ENCODE data around the gene COL19A1. TPM values are rescaled to one million over a fixed set of nuclear protein-coding genes. Genes with fewer than 3 reads are reported as not detected.

The COL19A1 gene
- polyA plus RNA-seq, 4 donors = 0.09 to 5.2 TPM; not detected in 2

GRCh38 chr6:70196531-70196930 lies 330.2 kb downstream of the COL19A1 start:
- DNase-seq (no peak), FAIRE-seq (no peak)
- no peaks in the 10 kb centered on the region for H3K9me3 ChIP-seq (ENCODE audit: control insufficient read depth in 2 of 2, insufficient read depth in 1 of 2, low read depth in 1 of 2, low read length in 1 of 2)
- no peaks in the 10 kb centered on the region for H3K36me3 ChIP-seq (ENCODE audit: control insufficient read depth in 3 of 3, insufficient read depth in 2 of 3, low read depth in 1 of 3, low read length in 3 of 3)
- WGBS, 3 donors = 65 to 93% (median 79%) methylated on average over 2 of the region's 2 CpGs
- no peak overlapping the region for H3K27ac ChIP-seq (ENCODE audit: low read depth in 1 of 3, low read length in 2 of 3)
- no peak overlapping the region for H3K4me3 ChIP-seq (ENCODE audit: low read depth in 1 of 3, low read length in 3 of 3)
- H3K27me3 ChIP-seq (ENCODE audit: control insufficient read depth in 3 of 3, insufficient read depth in 3 of 3, low read length in 3 of 3) = peaks cover 0 to 19% (median 0%) of the 10 kb centered on the region in 3 donors
- no peaks in the 10 kb centered on the region for H3K4me1 ChIP-seq (ENCODE audit: control insufficient read depth in 3 of 3, insufficient read depth in 2 of 3, low read depth in 1 of 3, low read length in 2 of 3)

- Histone ChIP-seq H3K36me3 (ENCODE audit: control insufficient read depth in 3 of 3, insufficient read depth in 2 of 3, low read depth in 1 of 3, low read length in 3 of 3) (no peaks in the 10 kb centered on the region), H3K27ac (ENCODE audit: low read depth in 1 of 3, low read length in 2 of 3) (no peak overlapping the region), H3K27me3 (ENCODE audit: control insufficient read depth in 3 of 3, insufficient read depth in 3 of 3, low read length in 3 of 3) (peaks cover 0 to 19% (median 0%) of the 10 kb centered on the region in 3 donors), H3K9me3 (ENCODE audit: control insufficient read depth in 2 of 2, insufficient read depth in 1 of 2, low read depth in 1 of 2, low read length in 1 of 2) (no peaks in the 10 kb centered on the region), H3K4me3 (ENCODE audit: low read depth in 1 of 3, low read length in 3 of 3) (no peak overlapping the region), H3K4me1 (ENCODE audit: control insufficient read depth in 3 of 3, insufficient read depth in 2 of 3, low read depth in 1 of 3, low read length in 2 of 3) (no peaks in the 10 kb centered on the region)
- FAIRE-seq (no peak), DNase-seq (no peak)
- 69 to 75% (median 72%) methylated on average over 2 of the region's 2 CpGs for WGBS, 3 donors
These were observed 332.4 kb downstream of the COL19A1 start for GRCh38 chr6:70198785-70199184.

- H3K27ac ChIP-seq (ENCODE audit: low read depth in 1 of 3, low read length in 2 of 3) = no peak overlapping the region
- H3K4me3 ChIP-seq (ENCODE audit: low read depth in 1 of 3, low read length in 3 of 3) = no peak overlapping the region
- no peak for DNase-seq
- no peaks in the 10 kb centered on the region for H3K9me3 ChIP-seq (ENCODE audit: control insufficient read depth in 2 of 2, insufficient read depth in 1 of 2, low read depth in 1 of 2, low read length in 1 of 2)
- no peaks in the 10 kb centered on the region for H3K36me3 ChIP-seq (ENCODE audit: control insufficient read depth in 3 of 3, insufficient read depth in 2 of 3, low read depth in 1 of 3, low read length in 3 of 3)
- H3K27me3 ChIP-seq (ENCODE audit: control insufficient read depth in 3 of 3, insufficient read depth in 3 of 3, low read length in 3 of 3) = peaks cover 0 to 17% (median 2%) of the 10 kb centered on the region in 3 donors
- 75 to 88% (median 80%) methylated on average over 1 of the region's 1 CpG for WGBS, 3 donors
- H3K4me1 ChIP-seq (ENCODE audit: control insufficient read depth in 3 of 3, insufficient read depth in 2 of 3, low read depth in 1 of 3, low read length in 2 of 3) = peaks cover 0 to 3% (median 0%) of the 10 kb centered on the region in 3 donors
- no peak for FAIRE-seq
These were observed 342.0 kb downstream of the COL19A1 start for GRCh38 chr6:70208235-70208790.

GRCh38 chr6:70210462-70210861 lies 344.1 kb downstream of the COL19A1 start:
- no peak for FAIRE-seq
- 48 to 60% (median 58%) methylated on average over 2 of the region's 2 CpGs for WGBS, 3 donors

GRCh38 chr6:70215460-70216108 lies 349.2 kb downstream of the COL19A1 start:
- WGBS, 3 donors = 87 to 89% (median 88%) methylated on average over 4 of the region's 4 CpGs
- H3K27me3 ChIP-seq (ENCODE audit: control insufficient read depth in 3 of 3, insufficient read depth in 3 of 3, low read length in 3 of 3) = peaks cover 0 to 13% (median 0%) of the 10 kb centered on the region in 3 donors
- H3K4me1 ChIP-seq (ENCODE audit: control insufficient read depth in 3 of 3, insufficient read depth in 2 of 3, low read depth in 1 of 3, low read length in 2 of 3) = peaks cover 0 to 4% (median 0%) of the 10 kb centered on the region in 3 donors
- no peak for DNase-seq
- H3K4me3 ChIP-seq (ENCODE audit: low read depth in 1 of 3, low read length in 3 of 3) = no peak overlapping the region
- FAIRE-seq = no peak
- no peak overlapping the region for H3K27ac ChIP-seq (ENCODE audit: low read depth in 1 of 3, low read length in 2 of 3)
- no peaks in the 10 kb centered on the region for H3K36me3 ChIP-seq (ENCODE audit: control insufficient read depth in 3 of 3, insufficient read depth in 2 of 3, low read depth in 1 of 3, low read length in 3 of 3)
- no peaks in the 10 kb centered on the region for H3K9me3 ChIP-seq (ENCODE audit: control insufficient read depth in 2 of 2, insufficient read depth in 1 of 2, low read depth in 1 of 2, low read length in 1 of 2)

More at GRCh38 chr6:70210462-70210861, 344.1 kb downstream of the COL19A1 start:
- Histone ChIP-seq H3K36me3 (ENCODE audit: control insufficient read depth in 3 of 3, insufficient read depth in 2 of 3, low read depth in 1 of 3, low read length in 3 of 3) (no peaks in the 10 kb centered on the region), H3K4me1 (ENCODE audit: control insufficient read depth in 3 of 3, insufficient read depth in 2 of 3, low read depth in 1 of 3, low read length in 2 of 3) (peaks cover 0 to under 1% (median 0%) of the 10 kb centered on the region in 3 donors), H3K4me3 (ENCODE audit: low read depth in 1 of 3, low read length in 3 of 3) (no peak overlapping the region), H3K9me3 (ENCODE audit: control insufficient read depth in 2 of 2, insufficient read depth in 1 of 2, low read depth in 1 of 2, low read length in 1 of 2) (no peaks in the 10 kb centered on the region), H3K27me3 (ENCODE audit: control insufficient read depth in 3 of 3, insufficient read depth in 3 of 3, low read length in 3 of 3) (peaks cover 0 to 21% (median 2%) of the 10 kb centered on the region in 3 donors), H3K27ac (ENCODE audit: low read depth in 1 of 3, low read length in 2 of 3) (no peak overlapping the region)
- no peak for DNase-seq

GRCh38 chr6:70216767-70217166 lies 350.4 kb downstream of the COL19A1 start:
- no peak for FAIRE-seq
- WGBS, 3 donors = 55 to 71% (median 68%) methylated on average over 8 of the region's 8 CpGs

GRCh38 chr6:70219943-70220613 lies 353.7 kb downstream of the COL19A1 start:
- Histone ChIP-seq H3K27me3 (ENCODE audit: control insufficient read depth in 3 of 3, insufficient read depth in 3 of 3, low read length in 3 of 3) (peaks cover 0 to 5% (median 0%) of the 10 kb centered on the region in 3 donors), H3K4me1 (ENCODE audit: control insufficient read depth in 3 of 3, insufficient read depth in 2 of 3, low read depth in 1 of 3, low read length in 2 of 3) (peaks cover 0 to 12% (median 0%) of the 10 kb centered on the region in 3 donors), H3K27ac (ENCODE audit: low read depth in 1 of 3, low read length in 2 of 3) (no peak overlapping the region), H3K9me3 (ENCODE audit: control insufficient read depth in 2 of 2, insufficient read depth in 1 of 2, low read depth in 1 of 2, low read length in 1 of 2) (no peaks in the 10 kb centered on the region), H3K4me3 (ENCODE audit: low read depth in 1 of 3, low read length in 3 of 3) (no peak overlapping the region), H3K36me3 (ENCODE audit: control insufficient read depth in 3 of 3, insufficient read depth in 2 of 3, low read depth in 1 of 3, low read length in 3 of 3) (no peaks in the 10 kb centered on the region)
- FAIRE-seq (no peak), DNase-seq (no peak)
- 62 to 79% (median 69%) methylated on average over 1 of the region's 1 CpG for WGBS, 3 donors

More at GRCh38 chr6:70216767-70217166, 350.4 kb downstream of the COL19A1 start:
- Histone ChIP-seq H3K36me3 (ENCODE audit: control insufficient read depth in 3 of 3, insufficient read depth in 2 of 3, low read depth in 1 of 3, low read length in 3 of 3) (no peaks in the 10 kb centered on the region), H3K27me3 (ENCODE audit: control insufficient read depth in 3 of 3, insufficient read depth in 3 of 3, low read length in 3 of 3) (peaks cover 0 to 13% (median 0%) of the 10 kb centered on the region in 3 donors), H3K4me1 (ENCODE audit: control insufficient read depth in 3 of 3, insufficient read depth in 2 of 3, low read depth in 1 of 3, low read length in 2 of 3) (peaks cover 0 to 11% (median 0%) of the 10 kb centered on the region in 3 donors), H3K27ac (ENCODE audit: low read depth in 1 of 3, low read length in 2 of 3) (no peak overlapping the region), H3K4me3 (ENCODE audit: low read depth in 1 of 3, low read length in 3 of 3) (no peak overlapping the region), H3K9me3 (ENCODE audit: control insufficient read depth in 2 of 2, insufficient read depth in 1 of 2, low read depth in 1 of 2, low read length in 1 of 2) (no peaks in the 10 kb centered on the region)
- DNase-seq = no peak

GRCh38 chr6:70221025-70221714 lies 354.8 kb downstream of the COL19A1 start:
- Histone ChIP-seq H3K4me3 (ENCODE audit: low read depth in 1 of 3, low read length in 3 of 3) (no peak overlapping the region), H3K4me1 (ENCODE audit: control insufficient read depth in 3 of 3, insufficient read depth in 2 of 3, low read depth in 1 of 3, low read length in 2 of 3) (peaks cover 0 to 12% (median 0%) of the 10 kb centered on the region in 3 donors), H3K9me3 (ENCODE audit: control insufficient read depth in 2 of 2, insufficient read depth in 1 of 2, low read depth in 1 of 2, low read length in 1 of 2) (no peaks in the 10 kb centered on the region), H3K27ac (ENCODE audit: low read depth in 1 of 3, low read length in 2 of 3) (peak overlapping the region in 1 of 3 donors; percentile 2), H3K36me3 (ENCODE audit: control insufficient read depth in 3 of 3, insufficient read depth in 2 of 3, low read depth in 1 of 3, low read length in 3 of 3) (no peaks in the 10 kb centered on the region), H3K27me3 (ENCODE audit: control insufficient read depth in 3 of 3, insufficient read depth in 3 of 3, low read length in 3 of 3) (peaks cover 0 to 5% (median 0%) of the 10 kb centered on the region in 3 donors)
- peak; percentile 27 to 48 for DNase-seq
- peak; percentile 94 for FAIRE-seq
- WGBS, 3 donors = 4 to 10% (median 8%) methylated on average over 4 of the region's 4 CpGs
